Stimulated activated CD8-positive, alpha-beta memory T cell treated with anti-CD3 and anti-CD28 coated beads, Interleukin-12 subunit alpha, Interleukin-12 subunit beta, amount 100 ng/mL, for 1 hour (primary cell): ENCODE measurements around the gene GDF9.
"Not testable (repeated sequence)": the region's sequence is repeated elsewhere in the genome, so short reads cannot be mapped to it uniquely, and the experiment has no call there.

Source experiments
- DNase-seq: peaks from one replicate; pipeline ENCODE4 v3.0.0-alpha.2; 2020; ENCODE audit warnings: low read depth

The GDF9 gene

GRCh38 chr5:132873119-132873929 is 7.1 kb upstream of the GDF9 start, which contains the start of gene LEAP2:
TSS of gene LEAP2 (plus strand) at chr5:132873668. CDS start at chr5:132873695, 27 bp downstream.
- no peak for DNase-seq

- DNase-seq = no peak
These were observed 6.5 kb upstream of the GDF9 start for GRCh38 chr5:132872788-132873118.

- no peak for DNase-seq
These were observed 5.4 kb upstream of the GDF9 start for GRCh38 chr5:132871459-132872284.

- no peak for DNase-seq
These were observed 4.5 kb upstream of the GDF9 start for GRCh38 chr5:132870801-132871200.

GRCh38 chr5:132868754-132869153 is 2.5 kb upstream of the GDF9 start:
- no peak for DNase-seq

GRCh38 chr5:132867046-132867451 is 780 bp upstream of the GDF9 start:
- no peak for DNase-seq

GRCh38 chr5:132865668-132866341 is 464 bp downstream of the GDF9 start:
- DNase-seq = no peak

GRCh38 chr5:132860742-132861141 is 5.5 kb downstream of the GDF9 start:
- DNase-seq = no peak

- no peak for DNase-seq
These were observed 6.3 kb downstream of the GDF9 start for GRCh38 chr5:132859889-132860437.

- no peak for DNase-seq
These were observed 10.3 kb downstream of the GDF9 start for GRCh38 chr5:132856011-132856410.

- DNase-seq = not testable (repeated sequence)
These were observed 11.3 kb downstream of the GDF9 start for GRCh38 chr5:132854992-132855391.

GRCh38 chr5:132854301-132854700 is 12.0 kb downstream of the GDF9 start:
- DNase-seq = no peak

- DNase-seq = no peak
These were observed 12.5 kb downstream of the GDF9 start for GRCh38 chr5:132853790-132854189.

GRCh38 chr5:132853323-132853722 is 12.9 kb downstream of the GDF9 start:
- no peak for DNase-seq

GRCh38 chr5:132850066-132850465 is 16.2 kb downstream of the GDF9 start:
- DNase-seq = no peak

GRCh38 chr5:132849347-132849746 is 16.9 kb downstream of the GDF9 start:
- no peak for DNase-seq

GRCh38 chr5:132848270-132848669 is 18.0 kb downstream of the GDF9 start:
- no peak for DNase-seq

- DNase-seq = no peak
These were observed 25.0 kb downstream of the GDF9 start for GRCh38 chr5:132841305-132841704.

GRCh38 chr5:132840896-132841295 is 25.4 kb downstream of the GDF9 start:
- no peak for DNase-seq

GRCh38 chr5:132840313-132840712 is 26.0 kb downstream of the GDF9 start:
- DNase-seq = no peak

GRCh38 chr5:132839426-132840301 is 26.6 kb downstream of the GDF9 start:
- no peak for DNase-seq
